ENCODE data around the gene ZBTB3.
"Not testable (repeated sequence)": the region's sequence is repeated elsewhere in the genome, so short reads cannot be mapped to it uniquely, and the experiment has no call there.

The ZBTB3 gene

GRCh38 chr11:62753736-62754603, at the start of gene ZBTB3:
Gene ZBTB3, minus strand, starts transcription at chr11:62754160. Its CDS starts 496 bp downstream, at chr11:62753664.
- peak; percentile 99 for DNase-seq

- no peak for DNase-seq
Measured at GRCh38 chr11:62801071-62801470, 47.1 kb upstream of the ZBTB3 start.

GRCh38 chr11:62799486-62799885, 45.5 kb upstream of the ZBTB3 start:
- no peak for DNase-seq

GRCh38 chr11:62796281-62796680, 42.3 kb upstream of the ZBTB3 start:
- DNase-seq: no peak

- DNase-seq: no peak
Measured at GRCh38 chr11:62794201-62794775, 40.3 kb upstream of the ZBTB3 start.

GRCh38 chr11:62792202-62792575, 38.2 kb upstream of the ZBTB3 start:
- no peak for DNase-seq

GRCh38 chr11:62791501-62792201, 37.7 kb upstream of the ZBTB3 start, which contains the start of gene TMEM223:
Gene TMEM223, minus strand, starts transcription at chr11:62792006. Its CDS starts 12 bp downstream, at chr11:62791994.
- DNase-seq: peak; percentile 83 to 95 (median 88)

- no peak for DNase-seq
Measured at GRCh38 chr11:62789576-62789975, 35.6 kb upstream of the ZBTB3 start.

- no peak for DNase-seq
Measured at GRCh38 chr11:62788991-62789390, 35.0 kb upstream of the ZBTB3 start.

GRCh38 chr11:62787005-62787759, 33.2 kb upstream of the ZBTB3 start, which contains the start of gene TMEM179B:
Gene TMEM179B, plus strand, starts transcription at chr11:62787402. Its CDS starts 30 bp downstream, at chr11:62787432.
- DNase-seq: peak; percentile 100

- DNase-seq: peak; percentile 92 to 97 (median 95)
Measured at GRCh38 chr11:62786318-62787004, 32.5 kb upstream of the ZBTB3 start.

- no peak for DNase-seq
Measured at GRCh38 chr11:62782753-62783152, 28.8 kb upstream of the ZBTB3 start.

- no peak for DNase-seq
Measured at GRCh38 chr11:62778441-62778840, 24.5 kb upstream of the ZBTB3 start.

- DNase-seq: peak in 2 of 3 donors; percentile 24 to 25
Measured at GRCh38 chr11:62777389-62777788, 23.4 kb upstream of the ZBTB3 start.

GRCh38 chr11:62775646-62776045, 21.7 kb upstream of the ZBTB3 start:
- DNase-seq: no peak

- no peak for DNase-seq
Measured at GRCh38 chr11:62774407-62774806, 20.4 kb upstream of the ZBTB3 start.

- peak; percentile 98 to 99 (median 99) for DNase-seq
Measured at GRCh38 chr11:62771144-62772021, 17.4 kb upstream of the ZBTB3 start, which contains the start of gene TAF6L. Gene TAF6L, plus strand, starts transcription at chr11:62771396. Its CDS starts 4,388 bp downstream, at chr11:62775784.

GRCh38 chr11:62770778-62771143, 16.8 kb upstream of the ZBTB3 start:
- no peak for DNase-seq

GRCh38 chr11:62760867-62761227, 6.9 kb upstream of the ZBTB3 start:
- not testable (repeated sequence) for DNase-seq

- DNase-seq: no peak
Measured at GRCh38 chr11:62757846-62758788, 4.2 kb upstream of the ZBTB3 start.

Measured in suppressor macrophage treated with lipopolysaccharide for 1 hour (primary cell).